GM21619 (cell line): Measurements from ENCODE around the gene ZSWIM1.
"Not testable (repeated sequence)": the region's sequence is repeated elsewhere in the genome, so short reads cannot be mapped to it uniquely, and the experiment has no call there.

Experiments
- ATAC-seq: cut with Tn5 transposase; IDR thresholded peaks from one replicate; pipeline ENCODE4 v1.9.1; 2021; ENCODE audit not compliant: unreplicated experiment

The ZSWIM1 gene

DNA sequence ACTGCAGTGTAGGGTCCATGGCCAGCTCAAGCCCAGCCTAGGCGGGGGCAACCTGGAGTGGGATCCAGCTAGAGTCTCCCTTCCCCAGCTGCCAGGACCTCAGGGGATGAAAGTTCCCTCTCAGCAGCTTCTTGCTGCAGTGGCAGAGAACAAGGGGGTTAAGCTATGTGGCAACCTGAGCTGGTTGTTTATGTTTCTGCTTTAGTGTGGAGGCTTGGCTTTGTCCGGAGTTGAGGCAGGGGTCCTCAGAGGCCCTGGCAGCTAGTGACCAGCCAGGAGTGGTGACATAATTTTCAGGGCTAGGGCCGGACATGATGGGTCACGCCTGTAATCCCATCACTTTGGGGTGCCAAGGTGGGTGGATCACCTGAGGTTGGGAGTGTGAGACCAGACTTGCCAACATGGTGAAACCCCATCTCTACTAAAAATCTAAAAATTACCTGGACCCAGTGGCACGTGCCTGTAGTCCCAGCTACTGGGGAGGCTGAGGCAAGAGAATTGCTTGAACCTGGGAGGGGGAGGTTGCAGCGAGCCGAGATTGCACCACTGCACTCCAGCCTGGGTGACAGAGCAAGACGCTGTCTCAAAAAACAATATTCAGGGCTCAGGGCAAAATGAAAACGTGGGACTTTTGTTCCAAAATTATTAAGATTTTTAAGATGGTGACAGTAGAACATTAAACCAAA is 44.9 kb downstream of the ZSWIM1 start:
- no peak for ATAC-seq

DNA sequence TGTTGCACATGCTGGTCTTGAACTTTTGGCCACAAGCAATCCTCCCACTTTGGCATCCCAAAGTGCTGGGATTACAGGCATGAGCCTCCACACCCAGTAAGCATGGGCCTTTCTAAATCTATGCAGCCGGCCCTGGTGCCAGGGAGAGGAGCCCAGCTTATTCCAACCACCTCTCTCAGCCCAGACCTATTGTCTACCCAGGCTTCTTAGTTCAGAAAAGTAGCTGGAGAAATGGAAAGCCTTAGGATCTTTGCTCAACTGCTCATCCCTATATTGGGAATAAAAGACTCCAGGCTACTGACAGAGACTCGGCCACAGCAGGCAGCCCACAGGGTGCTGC is 45.7 kb downstream of the ZSWIM1 start:
- no peak for ATAC-seq

DNA sequence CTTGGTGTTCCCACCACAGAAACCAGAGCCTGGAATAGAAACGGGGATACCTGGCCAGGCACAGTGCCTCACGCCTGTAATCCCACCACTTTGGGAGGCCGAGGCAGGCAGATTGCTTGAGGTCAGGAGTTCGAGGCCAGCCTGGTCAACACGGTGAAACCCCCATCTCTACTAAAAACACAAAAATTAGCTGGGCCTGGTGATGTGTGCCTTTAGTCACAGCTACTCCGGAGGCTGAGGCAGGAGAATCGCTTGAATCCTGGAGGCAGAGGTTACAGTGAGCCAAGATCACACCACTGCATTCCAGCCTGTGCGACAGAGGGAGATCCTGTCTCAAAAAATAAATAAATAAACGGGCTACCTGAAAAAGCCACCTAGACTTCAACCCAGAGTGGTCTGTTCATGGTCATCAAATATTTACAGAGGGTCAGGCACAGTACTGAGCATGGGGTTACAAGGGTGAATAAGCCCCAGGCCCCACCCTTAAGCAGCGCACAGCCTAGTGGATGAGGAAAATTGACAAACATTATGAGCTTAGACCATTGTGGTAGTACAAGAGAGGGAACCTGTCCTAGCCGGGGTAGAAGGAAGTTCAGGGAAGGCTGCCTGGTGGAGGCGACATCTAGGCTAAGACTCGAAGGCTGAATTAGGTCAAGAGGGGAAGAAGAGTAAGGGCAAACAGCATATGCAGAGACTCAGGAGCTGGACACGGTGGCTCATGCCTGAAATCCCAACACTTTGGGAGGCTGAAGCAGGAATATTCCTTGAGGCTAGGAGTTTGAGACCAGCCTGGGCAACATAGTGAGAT is 46.2 kb downstream of the ZSWIM1 start:
- ATAC-seq = no peak

DNA sequence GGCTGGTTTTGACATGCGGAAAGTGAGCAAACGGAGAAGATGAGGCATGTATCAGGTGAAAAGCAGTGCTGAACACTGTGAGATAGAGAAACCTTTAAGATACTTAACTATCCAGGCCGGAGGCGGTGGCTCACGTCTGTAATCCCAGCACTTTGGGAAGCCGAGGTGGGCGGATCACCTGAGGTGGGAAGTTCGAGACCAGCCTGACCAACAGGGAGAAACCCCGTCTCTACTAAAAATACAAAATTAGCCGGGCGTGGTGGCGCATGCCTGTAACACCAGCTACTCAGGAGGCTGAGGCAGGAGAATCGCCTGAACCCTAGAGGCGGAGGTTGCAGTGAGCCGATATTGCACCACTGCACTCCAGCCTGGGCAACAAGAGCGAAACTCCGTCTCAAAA is 50.7 kb downstream of the ZSWIM1 start:
- not testable (repeated sequence) for ATAC-seq

DNA sequence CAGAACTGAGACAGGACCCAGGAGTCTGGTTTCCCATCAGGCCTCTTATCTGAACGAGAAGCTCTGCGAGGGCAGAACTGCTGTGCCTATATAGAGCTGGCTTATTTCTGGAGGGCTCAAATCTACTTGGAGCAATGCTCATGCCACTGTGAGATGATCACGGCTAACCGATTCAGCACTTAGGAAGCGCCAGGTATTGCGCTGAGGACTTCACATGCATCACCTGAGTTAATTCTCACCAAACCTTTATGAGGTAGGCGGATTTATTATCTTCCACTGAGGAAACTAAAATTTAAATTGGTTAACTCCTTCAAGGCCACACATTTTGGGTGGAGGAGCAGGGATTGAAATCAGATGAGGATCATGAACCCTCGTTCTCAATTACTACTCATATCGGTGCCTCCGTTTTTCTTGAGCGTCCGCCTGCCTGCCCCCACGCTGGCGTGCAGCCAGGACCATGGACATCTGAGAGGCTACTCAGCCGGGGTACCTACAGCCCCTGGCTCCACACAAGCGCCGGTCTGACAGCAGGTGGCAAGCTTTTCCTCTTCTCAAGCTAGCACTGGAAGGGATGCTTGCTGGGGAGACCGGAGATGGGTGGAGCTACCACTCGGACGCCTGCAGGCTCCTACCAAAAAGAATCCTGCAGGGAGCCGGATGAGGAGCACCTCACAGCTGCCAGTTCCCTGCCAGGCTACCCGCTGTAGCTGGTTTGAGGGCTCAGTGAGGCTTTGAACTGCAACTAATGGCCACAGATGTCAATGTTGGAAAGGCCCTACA is 52.4 kb downstream of the ZSWIM1 start:
- peak; percentile 35 for ATAC-seq

DNA sequence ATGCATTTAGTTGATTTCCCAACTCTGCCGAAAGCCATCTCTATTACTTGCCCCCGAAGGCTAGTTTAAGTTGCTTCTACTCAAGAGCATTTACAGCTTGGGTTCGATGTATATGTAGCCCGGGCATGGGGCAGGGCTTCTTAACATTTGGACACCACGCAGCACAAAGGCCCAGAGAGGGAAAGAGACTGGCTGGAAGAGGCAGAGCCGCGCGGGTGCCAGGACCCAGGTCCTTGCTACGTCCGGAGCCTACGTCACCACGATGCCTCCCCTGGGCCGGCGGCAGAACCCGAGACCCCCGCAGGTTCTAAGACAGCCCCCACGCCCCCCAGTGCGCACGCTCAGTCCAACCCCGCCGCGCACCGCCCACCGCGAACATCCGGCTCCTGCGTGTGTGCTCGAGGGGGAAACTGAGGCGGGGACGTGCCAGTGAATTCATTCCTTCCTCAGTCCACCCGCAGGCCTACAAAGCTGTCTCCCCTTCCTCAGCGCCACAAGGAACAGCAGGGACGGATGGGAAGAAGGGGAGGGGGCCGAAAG is 53.1 kb downstream of the ZSWIM1 start:
- ATAC-seq = peak; percentile 18
